HG02938 (cell line): Measurements from ENCODE around the gene THRB.

Experiments used
- ATAC-seq: cut with Tn5 transposase; IDR thresholded peaks from one replicate; pipeline ENCODE4 v1.9.1; 2021; ENCODE audit warnings: mild to moderate bottlenecking, moderate library complexity; ENCODE audit not compliant: unreplicated experiment

THRB gene

DNA sequence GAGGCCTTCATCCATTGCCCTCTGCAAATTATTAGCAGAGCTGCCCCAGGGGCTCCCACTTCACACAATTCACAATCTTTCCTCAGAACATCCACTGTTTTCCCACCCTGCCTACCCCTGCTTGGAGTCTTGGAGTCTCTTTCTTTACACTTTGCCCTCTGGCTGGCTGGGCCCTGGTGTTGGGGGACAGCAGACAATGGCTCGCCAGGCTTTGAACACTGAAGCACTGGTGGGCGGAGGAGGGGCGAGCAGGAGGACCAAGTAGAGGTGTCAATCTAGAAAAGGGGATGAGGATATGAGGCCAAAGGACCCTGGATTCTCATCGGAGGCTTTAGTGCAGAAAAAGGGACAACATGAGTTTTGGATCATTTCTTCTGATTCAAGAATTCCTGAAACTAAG is 337.5 kb downstream of the THRB start:
- no peak for ATAC-seq

DNA sequence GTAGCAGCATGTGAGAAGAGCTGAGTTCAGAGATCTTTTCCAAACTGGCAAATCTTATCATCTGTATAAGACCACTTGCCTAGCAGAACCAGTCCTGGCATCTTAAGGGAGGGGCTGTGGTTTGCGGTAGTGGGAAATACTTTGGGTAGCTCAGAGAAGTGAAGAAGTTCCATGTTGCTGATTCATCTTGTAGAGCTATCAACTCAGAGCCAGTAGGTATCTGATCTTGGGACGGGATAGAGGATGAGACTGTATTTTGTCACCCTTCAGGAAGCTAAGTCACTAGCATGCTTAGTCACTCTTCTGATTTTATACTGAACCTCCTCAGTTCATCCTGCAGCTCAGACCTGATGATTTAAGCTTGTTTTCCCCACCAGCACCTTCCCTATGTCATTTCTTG is 338.2 kb downstream of the THRB start:
- ATAC-seq, result no peak

DNA sequence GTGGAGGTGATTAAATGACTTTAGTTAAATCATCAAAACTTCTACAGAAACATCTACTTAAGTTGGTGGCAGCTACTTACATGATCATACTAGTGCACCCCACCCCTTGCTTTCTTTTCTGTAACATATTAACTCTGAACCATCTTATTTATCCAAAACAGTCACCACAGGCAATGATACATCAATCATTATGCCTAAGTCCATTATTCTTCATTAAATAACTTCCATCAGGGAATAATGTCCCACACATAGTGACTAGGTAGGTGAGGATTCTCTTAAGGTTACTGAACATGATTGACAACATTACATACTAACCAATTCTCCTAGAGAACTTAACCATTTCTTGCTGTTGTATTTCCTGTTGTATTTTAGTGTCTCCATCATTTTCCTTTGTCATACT is 339.4 kb downstream of the THRB start:
- no peak for ATAC-seq

DNA sequence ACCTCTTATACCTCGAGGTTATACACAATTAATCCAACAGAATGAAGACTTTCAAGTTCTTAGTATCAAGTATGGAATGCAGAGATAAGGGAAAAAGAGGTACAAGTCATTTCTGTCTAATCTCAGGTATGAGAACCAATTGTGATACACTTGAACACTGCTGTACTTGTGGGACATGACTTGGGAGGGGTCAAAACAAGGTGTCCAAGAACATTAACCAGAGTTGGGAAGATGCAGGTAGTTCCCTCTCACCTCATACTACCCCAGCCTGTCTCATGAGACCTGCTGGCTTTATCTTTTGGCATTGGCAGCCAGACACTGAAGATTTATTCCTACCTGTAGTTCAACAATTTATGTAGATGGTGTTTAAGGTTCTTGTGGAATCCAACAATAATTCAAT is 339.9 kb downstream of the THRB start:
- ATAC-seq, result no peak

DNA sequence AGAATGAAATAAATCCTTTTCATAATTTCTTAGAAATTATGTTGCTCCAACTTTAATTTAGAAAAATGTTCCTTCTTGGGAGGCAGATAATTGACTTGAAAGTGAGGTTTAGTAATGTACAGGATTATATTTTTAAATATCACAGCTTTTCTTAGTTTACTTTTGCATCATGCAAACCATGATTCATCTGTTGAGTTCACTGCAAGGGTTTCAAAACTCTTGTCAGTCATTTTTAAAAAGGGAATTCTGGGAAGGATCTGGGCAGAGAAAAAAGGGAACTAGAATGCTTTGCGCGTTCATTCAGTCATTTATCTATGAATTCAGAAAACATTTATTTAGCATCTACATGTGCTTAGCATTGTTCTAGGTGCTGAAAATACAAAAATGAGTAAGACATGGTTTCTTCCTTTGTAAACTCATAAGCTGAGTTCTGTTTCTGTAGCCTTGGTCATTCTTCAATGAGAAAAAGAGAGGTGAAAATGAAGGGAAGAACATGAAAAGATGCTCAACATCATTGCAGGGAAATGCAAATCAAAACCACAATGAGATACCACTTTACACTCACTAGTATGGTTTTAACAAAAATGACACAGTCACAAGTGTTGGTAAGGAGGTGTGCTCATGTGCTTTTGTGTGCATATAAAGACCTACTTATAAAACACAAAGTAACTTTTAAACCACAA is 340.5 kb downstream of the THRB start:
- peak; percentile 77 for ATAC-seq

DNA sequence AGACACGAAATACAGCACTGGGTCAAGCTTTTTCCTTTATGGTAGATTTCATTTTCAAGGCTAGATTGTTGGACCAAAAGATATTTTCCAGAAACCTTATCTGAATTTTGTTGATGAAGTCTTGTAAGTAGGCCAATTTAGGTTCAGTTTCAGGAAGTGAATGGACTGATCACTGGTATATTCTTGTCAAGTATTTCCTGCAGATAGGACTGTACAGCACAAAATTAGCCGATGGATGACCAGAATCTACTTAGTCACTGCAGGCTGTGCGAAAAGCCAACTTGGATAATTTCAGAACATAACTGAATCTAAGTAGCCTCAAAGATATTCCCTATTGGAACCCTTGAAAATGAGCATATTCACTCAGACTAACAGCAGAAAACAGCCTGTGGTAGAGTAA is 343.1 kb downstream of the THRB start:
- no peak for ATAC-seq

DNA sequence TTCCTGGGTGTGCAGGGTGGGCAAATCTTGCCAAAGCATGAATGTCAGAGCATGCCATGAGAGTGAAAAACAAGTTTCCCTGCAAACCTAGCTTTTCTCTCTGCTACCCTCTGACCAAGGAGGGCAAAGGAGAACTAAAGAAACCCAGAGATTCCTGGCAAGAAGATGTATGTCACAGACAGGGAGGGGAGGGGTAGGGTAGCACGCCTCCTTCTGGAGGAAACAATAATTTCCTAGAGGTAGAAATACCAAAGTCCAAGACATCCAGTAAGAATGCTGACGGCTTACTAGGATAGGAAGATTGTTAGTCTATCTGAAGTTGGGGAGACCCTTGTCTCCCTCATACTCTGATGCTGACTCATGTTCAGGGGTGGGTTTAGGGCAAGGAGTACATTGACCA is 345.6 kb downstream of the THRB start:
- ATAC-seq, result no peak

DNA sequence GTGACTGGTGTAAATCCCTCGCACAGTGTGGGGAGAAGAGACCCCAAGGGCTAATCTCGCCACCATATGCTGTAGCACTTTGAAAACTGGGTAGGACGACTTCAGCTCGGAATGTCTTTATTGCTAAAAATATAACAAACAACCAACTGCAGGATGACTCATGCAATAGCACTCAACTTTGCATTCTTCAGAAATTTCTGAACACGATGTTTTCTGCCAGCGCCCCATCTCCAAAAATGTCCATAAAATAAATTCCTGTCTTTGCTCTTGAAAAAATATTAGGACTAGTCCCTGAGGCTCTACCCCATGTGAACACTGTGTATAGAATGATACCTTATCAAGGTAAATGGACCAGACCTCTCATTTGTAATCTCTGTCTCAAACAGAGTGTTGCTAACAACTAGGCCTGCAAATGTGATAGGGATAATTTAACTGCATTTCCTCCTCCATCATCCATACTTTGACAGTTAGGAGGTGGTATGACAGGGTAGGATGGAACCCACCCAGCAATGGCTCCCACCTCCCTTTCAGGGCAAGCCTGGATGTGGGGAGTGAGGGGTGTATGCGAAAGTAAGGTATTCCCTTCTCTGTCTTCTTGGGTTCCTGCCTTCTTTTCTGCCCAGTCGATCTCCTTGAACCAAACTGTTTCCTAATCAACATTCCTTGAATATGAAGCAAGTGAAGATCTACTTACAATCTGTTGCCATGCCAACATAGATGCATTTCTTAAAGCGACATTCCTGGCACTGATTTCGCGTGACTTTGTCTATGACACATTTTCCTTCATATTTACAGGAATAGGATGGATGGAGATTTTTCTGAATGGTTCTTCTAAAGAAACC is 348.4 kb downstream of the THRB start:
- ATAC-seq, result no peak

DNA sequence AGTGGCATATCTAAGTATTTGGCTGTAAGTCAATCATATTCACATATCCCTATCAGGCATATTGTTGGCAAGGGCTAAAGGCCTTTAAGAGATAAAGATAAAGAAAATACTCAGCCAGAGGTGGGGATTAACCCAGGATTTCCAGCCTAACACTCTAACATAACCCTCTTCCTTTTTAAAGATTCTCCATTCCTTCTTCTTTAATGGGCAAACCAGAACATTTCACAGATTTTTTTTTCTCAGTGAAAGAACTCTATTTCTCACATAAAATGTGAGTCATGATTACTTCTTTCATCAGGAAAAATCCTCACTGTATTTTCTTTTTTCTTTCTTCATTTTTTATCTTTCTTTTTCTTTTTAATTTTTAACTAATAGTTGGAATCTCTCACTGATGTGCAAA is 349.2 kb downstream of the THRB start:
- no peak for ATAC-seq

DNA sequence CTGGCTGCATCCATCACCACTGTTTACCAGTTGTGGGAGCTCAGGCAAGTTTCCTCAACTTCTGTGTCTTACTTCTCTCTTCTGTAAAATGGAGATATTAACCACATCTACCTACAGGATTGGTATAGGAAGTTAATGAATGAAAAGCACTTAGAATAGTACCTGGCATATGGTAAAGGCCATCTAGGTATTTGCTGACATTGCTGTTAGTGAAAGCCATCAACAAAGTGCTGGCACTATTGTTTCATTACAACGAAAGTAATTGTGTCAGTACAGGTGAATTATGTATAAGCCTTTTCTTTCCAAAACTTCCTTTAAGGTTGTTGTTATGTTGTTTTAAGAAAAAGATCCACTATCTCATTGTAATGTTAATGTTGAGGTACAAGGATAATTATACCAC is 352.5 kb downstream of the THRB start:
- no peak for ATAC-seq

DNA sequence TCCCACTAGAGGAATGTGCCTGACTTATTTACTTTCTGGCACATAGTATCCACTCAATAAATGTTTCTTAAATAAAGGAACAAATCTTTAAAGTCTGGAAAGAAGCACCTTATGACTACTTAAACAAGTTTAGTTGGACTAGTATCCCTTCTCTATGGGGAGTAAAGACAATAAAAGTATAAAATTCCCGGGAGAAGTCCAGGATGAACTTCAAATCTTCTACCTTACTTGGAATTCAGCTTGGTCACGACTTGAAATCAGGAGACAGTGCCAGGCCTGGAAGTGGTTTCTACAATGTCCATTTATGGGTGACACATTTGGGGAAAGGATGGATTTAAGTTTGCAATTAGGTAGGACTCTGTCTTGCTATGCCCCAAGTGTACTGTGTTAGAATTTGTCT is 353.1 kb downstream of the THRB start:
- no peak for ATAC-seq

DNA sequence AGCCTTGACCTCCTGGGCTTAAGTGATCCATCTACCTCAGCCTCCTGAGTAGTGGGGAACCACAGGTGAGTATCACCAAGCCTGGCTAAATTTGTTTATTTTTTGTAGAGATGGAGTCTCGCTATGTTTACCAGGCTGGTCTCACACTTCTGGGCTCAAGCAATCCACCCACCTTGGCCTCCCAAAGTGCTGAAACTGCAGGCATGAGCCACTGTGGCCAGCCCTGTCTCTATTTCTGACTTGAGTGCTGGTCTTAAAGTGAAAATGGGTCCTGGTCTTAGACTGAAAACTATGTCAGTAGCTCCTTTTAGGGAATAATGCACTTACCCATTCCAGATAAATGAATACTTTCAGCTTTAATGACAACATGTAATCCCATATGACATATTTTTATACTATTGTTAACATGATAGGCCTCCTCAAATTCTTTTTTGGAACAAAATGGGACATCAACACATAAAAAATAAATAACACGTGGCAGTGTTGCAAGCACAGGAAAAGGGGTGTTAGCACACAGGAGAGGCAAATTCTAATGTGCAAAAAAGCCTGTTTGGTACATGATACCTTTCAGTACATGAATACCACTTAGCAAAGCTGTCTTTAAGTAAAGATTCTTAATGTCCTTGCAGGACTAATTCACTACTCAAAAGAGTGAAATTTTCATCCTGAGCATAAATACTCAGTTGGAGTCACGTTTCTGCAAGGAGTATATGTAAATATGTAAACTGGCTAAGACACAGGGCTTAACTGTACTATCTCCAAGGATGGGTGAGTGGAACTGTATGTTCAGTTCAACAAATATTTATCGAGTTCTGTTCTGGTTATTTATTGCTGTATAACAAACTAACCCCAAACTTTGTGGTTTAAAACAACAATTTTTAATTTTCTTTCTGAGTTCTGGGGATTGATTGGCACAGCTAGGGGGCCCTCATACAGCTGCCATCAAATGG is 354.9 kb downstream of the THRB start:
- no peak for ATAC-seq

DNA sequence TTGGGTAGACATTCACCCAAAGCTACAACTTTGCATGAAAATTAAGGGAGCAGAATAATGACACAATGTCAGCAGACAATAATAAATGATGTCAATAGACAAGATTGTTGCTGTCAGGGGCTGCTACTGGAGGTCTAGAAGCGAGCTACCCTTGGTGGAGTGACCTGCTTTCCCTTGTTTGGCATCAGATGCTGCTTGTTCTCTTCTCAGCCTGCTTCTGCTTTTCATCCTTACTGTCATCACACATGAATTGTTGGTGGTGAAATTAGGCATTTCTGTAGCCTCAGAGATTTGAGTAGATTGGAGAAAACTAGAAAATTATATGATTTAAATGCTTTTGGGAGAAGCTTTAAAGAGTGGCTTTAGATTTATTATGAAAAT is 355.8 kb downstream of the THRB start:
- no peak for ATAC-seq

DNA sequence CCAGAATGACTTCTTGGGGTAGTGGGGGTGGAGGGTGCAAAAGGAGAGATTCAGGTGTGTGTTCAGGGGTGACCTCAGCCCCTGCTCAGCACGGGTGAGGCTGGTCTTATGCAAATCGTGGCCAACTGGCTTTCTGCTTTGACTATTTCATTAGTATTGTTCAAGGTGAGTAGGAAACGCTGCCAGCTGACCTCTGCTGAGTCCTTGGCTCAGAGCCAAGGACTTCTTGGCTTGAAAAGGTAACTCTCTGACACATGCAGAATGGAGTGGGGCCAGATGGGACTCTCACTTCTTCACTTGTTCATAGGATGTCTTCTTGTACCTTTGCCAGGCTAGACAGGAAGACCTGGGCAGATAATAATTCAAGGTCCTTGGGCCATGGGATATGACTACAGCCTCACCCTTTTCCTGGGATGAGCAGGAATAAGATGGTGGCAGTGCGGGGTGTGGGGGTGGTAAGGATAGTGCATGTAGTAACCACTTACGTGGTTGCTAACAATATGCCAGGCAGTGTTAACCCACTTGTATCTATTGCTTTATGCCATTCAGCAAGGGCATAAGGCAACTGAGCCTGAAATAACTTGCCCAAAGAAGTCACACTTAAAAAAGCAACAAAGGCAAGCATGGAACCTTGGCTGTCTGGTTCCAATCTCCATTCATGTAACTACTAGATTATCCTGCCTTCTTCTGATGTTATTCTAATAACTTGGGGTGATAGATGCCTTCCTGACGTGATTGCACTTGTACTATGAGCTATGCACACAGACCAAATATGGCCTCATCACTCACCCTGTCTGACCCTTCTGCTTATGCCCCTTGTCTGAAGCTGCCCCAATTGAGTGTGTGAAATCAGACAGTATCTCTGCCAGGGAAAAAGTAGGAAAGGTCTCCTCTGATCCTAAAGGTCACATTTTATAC is 356.4 kb downstream of the THRB start:
- no peak for ATAC-seq

DNA sequence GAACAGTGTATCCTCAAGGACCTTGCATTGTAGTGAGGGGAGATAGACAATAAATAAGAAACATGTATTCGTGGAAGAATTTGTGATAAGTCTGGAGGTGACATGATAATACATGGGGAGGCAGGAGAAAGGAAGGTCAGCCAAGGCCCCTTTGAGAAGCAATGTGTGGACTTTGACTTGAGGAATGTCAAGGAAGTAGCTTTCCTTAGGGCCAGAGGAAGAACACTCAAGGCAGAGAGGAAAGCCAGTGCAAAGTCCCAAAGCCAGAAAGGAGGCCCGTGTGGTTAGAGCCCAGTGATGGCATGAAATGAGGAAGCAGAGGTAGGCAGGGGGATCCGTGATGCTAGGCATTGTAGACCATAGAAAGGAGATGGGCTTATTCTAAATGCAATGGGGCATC is 357.3 kb downstream of the THRB start:
- no peak for ATAC-seq

DNA sequence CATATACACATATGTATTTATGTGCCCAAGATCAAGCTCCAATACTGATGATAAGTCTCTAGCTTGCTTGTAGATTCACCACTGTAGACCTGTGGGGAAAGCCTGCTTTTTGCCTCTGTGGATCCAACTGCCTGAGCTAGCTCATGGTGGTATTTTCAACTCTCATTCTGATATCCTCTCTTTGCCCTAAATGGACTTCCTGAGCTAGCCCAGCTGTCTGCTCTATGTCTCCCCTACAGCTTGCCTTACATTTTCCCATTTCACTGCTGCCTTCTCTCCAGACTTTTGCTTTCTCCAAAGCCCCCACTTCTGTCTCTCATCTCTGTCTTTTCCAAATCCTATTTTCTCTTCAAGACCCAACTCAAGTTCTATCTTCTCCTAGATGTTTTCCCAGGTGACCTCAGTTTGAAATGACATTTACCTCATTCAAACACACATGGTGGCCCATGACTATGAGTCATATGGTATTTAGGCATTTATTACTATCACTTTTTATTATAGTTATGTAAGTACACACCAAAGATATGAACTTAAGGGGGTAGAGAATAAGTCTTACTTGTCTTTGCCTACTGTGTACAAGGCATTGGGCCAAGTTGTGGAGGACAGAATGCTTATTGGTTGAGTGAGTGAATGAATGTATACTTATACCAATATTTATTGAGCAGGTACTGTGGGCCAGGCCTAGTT is 357.9 kb downstream of the THRB start:
- ATAC-seq, result no peak

DNA sequence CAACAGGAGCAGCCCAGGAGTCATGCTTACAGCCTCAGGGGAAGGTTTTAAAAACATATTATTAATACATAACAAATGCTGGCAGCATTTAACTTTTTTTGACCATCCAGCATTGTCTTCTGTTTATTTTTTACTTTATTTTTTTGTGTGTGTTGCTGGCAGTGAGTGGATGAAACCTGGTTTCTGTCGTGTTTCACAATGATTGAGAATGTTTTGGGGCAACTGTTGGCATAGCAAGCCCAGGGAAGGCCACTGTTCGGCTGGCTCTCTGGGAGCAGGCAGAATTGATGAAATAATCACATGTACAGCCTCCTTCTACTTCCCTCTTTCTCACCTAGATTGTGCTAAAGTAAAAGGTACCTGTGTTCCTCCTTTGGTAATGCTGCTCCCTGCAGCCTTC is 359.4 kb downstream of the THRB start:
- ATAC-seq, result no peak

DNA sequence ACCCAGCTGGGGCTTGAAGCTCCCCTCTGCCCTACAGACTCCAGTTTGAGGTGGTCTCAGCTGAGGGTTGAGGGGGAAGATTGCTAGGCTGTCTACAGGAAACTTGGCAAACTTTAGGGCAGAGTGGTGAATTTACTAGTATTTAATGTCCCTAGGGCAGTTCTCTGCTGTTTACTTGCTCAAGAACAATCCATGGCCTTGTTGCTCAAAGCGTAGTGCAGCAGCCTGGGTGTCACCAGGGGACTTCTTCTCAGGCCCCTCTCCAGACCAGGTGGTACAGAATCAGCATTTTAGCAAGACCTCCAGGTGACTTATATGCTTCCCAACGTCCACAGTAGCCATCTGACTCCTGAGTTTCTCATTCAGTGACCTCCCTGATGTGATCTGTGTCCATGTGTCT is 360.7 kb downstream of the THRB start:
- no peak for ATAC-seq

DNA sequence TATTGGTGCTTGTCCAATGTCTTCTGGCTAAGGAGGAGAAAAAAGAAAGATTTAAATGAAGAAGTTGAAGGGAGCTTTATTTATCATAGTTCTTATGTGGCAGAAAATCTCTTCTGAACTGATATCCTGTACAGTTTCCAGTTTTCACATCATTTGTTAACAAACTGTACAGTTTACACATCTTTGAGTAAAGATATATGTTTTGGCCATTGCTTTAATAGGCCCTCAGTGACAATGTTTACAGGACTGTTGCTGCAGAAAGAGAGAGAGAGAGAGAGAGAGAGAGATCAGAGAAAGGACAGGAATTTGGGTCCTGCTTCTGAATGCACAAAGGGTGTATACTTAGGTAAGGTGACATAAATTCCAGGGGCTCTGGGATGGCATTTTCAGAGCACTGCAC is 361.2 kb downstream of the THRB start:
- no peak for ATAC-seq

DNA sequence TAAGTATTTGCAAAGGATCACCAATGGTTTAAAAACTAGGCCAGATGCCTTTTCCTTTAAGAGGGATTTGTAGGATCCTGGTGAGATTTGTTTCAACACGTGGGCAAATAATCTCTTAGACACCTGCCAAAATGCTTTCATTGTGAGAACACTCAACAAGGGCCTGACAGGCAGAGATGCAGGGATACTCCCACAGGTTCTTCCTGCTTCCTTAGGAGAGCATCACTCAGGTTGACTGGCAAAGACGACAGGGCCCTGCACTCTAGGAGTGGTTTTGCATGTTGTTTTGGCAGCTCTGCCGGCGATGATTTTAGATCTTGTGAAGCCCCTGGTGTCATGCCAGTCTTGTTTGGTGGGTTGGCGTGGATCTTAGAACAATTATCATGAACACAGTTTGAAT is 365.1 kb downstream of the THRB start:
- ATAC-seq, result no peak
